Tibial nerve (tissue), 4 donors: ENCODE data around the gene LZTR1.
"Not testable (repeated sequence)": the region's sequence is repeated elsewhere in the genome, so short reads cannot be mapped to it uniquely, and the experiment has no call there.

Experiments
- CTCF ChIP-seq, 5 experiments: fragments of 200-600 bp in 3 of 5; fragments of 450-650 bp in 2 of 5; sonication (generic) in 3 of 5; IDR thresholded peaks; one replicate each; pipeline ENCODE4 v1.5.1; 2016 to 2019; ENCODE audit warnings: antibody characterized with exemption in 5 of 5, mild to moderate bottlenecking in 3 of 5, moderate library complexity in 2 of 5
- EP300 ChIP-seq, 2 donors: sonication (generic); formaldehyde crosslinking; IDR thresholded peaks; one replicate each; pipeline ENCODE4 v1.6.1; 2017; ENCODE audit warnings: antibody characterized with exemption in 2 of 2, mild to moderate bottlenecking in 1 of 2

DNA sequence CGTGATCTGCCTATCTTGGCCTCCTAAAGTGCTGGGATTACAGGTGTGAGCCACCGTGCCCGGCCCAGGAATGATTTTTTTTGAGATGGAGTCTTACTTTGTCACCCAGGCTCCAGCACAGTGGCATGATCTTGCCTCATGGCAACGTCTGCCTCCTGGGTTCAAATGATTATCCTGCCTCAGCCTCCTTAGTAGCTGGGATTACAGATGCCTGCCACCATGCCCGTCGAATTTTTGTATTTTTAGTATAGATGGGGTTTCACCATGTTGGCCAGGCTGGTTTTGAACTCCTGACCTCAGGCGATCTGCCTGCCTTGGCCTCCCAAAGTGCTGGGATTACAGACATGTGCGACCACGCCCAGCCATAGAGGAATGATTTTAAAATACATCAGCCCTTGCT is 47.0 kb upstream of the LZTR1 start:
- TF ChIP-seq CTCF, EP300 (IDR thresholded peaks at IDR 0.05): not testable (repeated sequence)
